K562 (cell line): Measurements from ENCODE around the gene WDR91. TPM values are rescaled to one million over a fixed set of nuclear protein-coding genes. Genes with fewer than 3 reads are reported as not detected.
A peak's percentile ranks its signal among the peaks of the same experiment; 100 is the strongest.

Experiments used
- CREB3L1 ChIP-seq: fragments of 450-650 bp; IDR thresholded peaks from 2 replicates; pipeline ENCODE4 v1.6.1; 2014; ENCODE audit warnings: low read depth, mild to moderate bottlenecking, moderate library complexity, borderline replicate concordance
- CREM ChIP-seq: IDR thresholded peaks from 2 replicates; pipeline ENCODE4 v1.6.1; 2014; ENCODE audit warnings: antibody characterized with exemption, low read depth
- HEY1 ChIP-seq: fragments of 250-450 bp; sonication (Bioruptor Pico); IDR thresholded peaks from 2 replicates; pipeline ENCODE4 v1.5.0; 2020; ENCODE audit warnings: mild to moderate bottlenecking, moderate library complexity, borderline replicate concordance
- KDM2B ChIP-seq: fragments of 250-450 bp; sonication (Bioruptor Pico); IDR thresholded peaks from 2 replicates; pipeline ENCODE4 v1.8.0; 2021; ENCODE audit warnings: mild to moderate bottlenecking, moderate library complexity
- PRDM10 ChIP-seq: fragments of 450-650 bp; IDR thresholded peaks from 2 replicates; pipeline ENCODE4 v1.6.1; 2018; ENCODE audit not compliant: partially characterized antibody
- SREBF2 ChIP-seq: sonication (generic); formaldehyde crosslinking; IDR thresholded peaks from 2 replicates; pipeline ENCODE4 v1.4.0; 2020; ENCODE audit warnings: mild to moderate bottlenecking, missing genetic modification reagents
- SRSF3 ChIP-seq: fragments of 200-400 bp; formaldehyde crosslinking; IDR thresholded peaks from 2 replicates; pipeline ENCODE4 v1.6.1; 2016; ENCODE audit warnings: mild to moderate bottlenecking, low read length, moderate library complexity; ENCODE audit not compliant: insufficient read depth
- TEAD2 ChIP-seq: fragments of 450-650 bp; IDR thresholded peaks from 2 replicates; pipeline ENCODE4 v1.6.1; 2016; ENCODE audit warnings: missing genetic modification characterization, control low read depth, missing compliant biosample characterization
- TGIF2 ChIP-seq: sonication (generic); formaldehyde crosslinking; IDR thresholded peaks from 2 replicates; pipeline ENCODE4 v1.8.1; 2022; ENCODE audit warnings: mild to moderate bottlenecking, missing genetic modification reagents, moderate library complexity
- ZNF140 ChIP-seq: fragments of 250-450 bp; sonication (Bioruptor Pico); IDR thresholded peaks from 2 replicates; pipeline ENCODE4 v1.8.0; 2021; ENCODE audit warnings: moderate library complexity, mild to moderate bottlenecking, inconsistent platforms
- ZNF584 ChIP-seq: fragments of 200-800 bp; sonication (Bioruptor generic); IDR thresholded peaks from 2 replicates; pipeline ENCODE4 v1.6.1; 2016; ENCODE audit warnings: low read depth, mild to moderate bottlenecking, missing genetic modification characterization, missing compliant biosample characterization
- ZNF766 ChIP-seq: fragments of 200-800 bp; sonication (Bioruptor generic); conservative IDR thresholded peaks from 2 replicates; pipeline ENCODE4 v1.6.1; 2016; ENCODE audit warnings: missing genetic modification characterization, missing compliant biosample characterization
- ZNF780A ChIP-seq: fragments of 250-450 bp; sonication (Bioruptor Pico); IDR thresholded peaks from 2 replicates; pipeline ENCODE4 v1.5.0; 2021; ENCODE audit warnings: mild to moderate bottlenecking
- polyA plus RNA-seq, 8 experiments: library from polyadenylated mRNA; depleted of rRNA in 4 of 8; stranded (reverse) in 5 of 8; unstranded in 3 of 8; fragments of >200 nt; fragmentation: Nextera tagmentation in 2 of 8; fragmentation: Illumina TruSeq in 1 of 8; extraction: Ambion mirVana in 2 of 8; extraction: Trizol in 1 of 8; gene quantifications; 2 replicates each; pipeline versions ENCODE4 v1.2.1 to v1.2.3, GENCODE V29; 2011 to 2014; ENCODE audit warnings: inconsistent platforms in 1 of 8, missing spikeins in 1 of 8
- total RNA-seq, 7 experiments: library from RNA; depleted of rRNA in 6 of 7; stranded (reverse); fragments of >200 nt in 6 of 7; fragmentation: Illumina TruSeq in 2 of 7; extraction: Trizol in 2 of 7; gene quantifications; 2 replicates each; pipeline versions ENCODE4 v1.2.1 to v1.2.3, GENCODE V29; 2011 to 2021; ENCODE audit warnings: low replicate concordance in 1 of 7

WDR91 gene
- total and polyA plus RNA-seq, 9 of the 15 experiments (the other 6 are each of a cell fraction or from before 2014, with no cell fraction given) = 1.9 to 18.2 (median 9.8) TPM

GRCh38 chr7:135160858-135161653 is 50.3 kb downstream of the WDR91 start (continued):
- TF ChIP-seq PRDM10 = no peak
- no peak for TF ChIP-seq SREBF2 (CRISPR knock-in tag)
- TF ChIP-seq KDM2B (CRISPR knock-in tag) = no peak
- no peak for TF ChIP-seq ZNF780A
- no peak for TF ChIP-seq SRSF3
- no peak for TF ChIP-seq HEY1
- no peak for TF ChIP-seq ZNF140 (CRISPR knock-in tag)
- no peak; the same call in 1 of the 2 replicates for TF ChIP-seq CREB3L1
- no peak for TF ChIP-seq TGIF2 (CRISPR knock-in tag)
- TF ChIP-seq ZNF766 (CRISPR knock-in tag) = peak; percentile 78
- no peak for TF ChIP-seq TEAD2 (tag)
- peak; percentile 79; the same call in 1 of the 2 replicates for TF ChIP-seq ZNF584 (CRISPR knock-in tag)
- no peak for TF ChIP-seq CREM
